H9 (cell line): ENCODE data around the gene ABCD3. TPM values are rescaled to one million over a fixed set of nuclear protein-coding genes. Genes with fewer than 3 reads are reported as not detected.

Source experiments
- DNase-seq: peaks from one replicate; pipeline ENCODE4 v3.0.0-alpha.2; 2017
- H2AFZ ChIP-seq: one replicate; pipeline ENCODE4 v1.6.1; 2013; ENCODE audit warnings: mild to moderate bottlenecking, low read length, control low read depth, moderate library complexity
- H2AK5ac ChIP-seq: 2 replicates; pipeline ENCODE4 v1.6.1; 2013; ENCODE audit warnings: low read length, control low read depth, mixed read lengths; ENCODE audit not compliant: insufficient read length
- H2BK120ac ChIP-seq: one replicate; pipeline ENCODE4 v1.6.1; 2013; ENCODE audit warnings: low read depth, mild to moderate bottlenecking, low read length, control low read depth, inconsistent platforms; ENCODE audit not compliant: poor library complexity, severe bottlenecking
- H2BK12ac ChIP-seq: 2 replicates; pipeline ENCODE4 v1.6.1; 2013; ENCODE audit warnings: low read length, control low read depth, mixed read lengths, low read depth; ENCODE audit not compliant: insufficient read length
- H2BK15ac ChIP-seq: 2 replicates; pipeline ENCODE4 v1.6.1; 2013; ENCODE audit warnings: low read depth, low read length, control low read depth
- H2BK20ac ChIP-seq: one replicate; pipeline ENCODE4 v1.6.1; 2013; ENCODE audit warnings: low read depth, mild to moderate bottlenecking, low read length, control low read depth, inconsistent platforms; ENCODE audit not compliant: poor library complexity, severe bottlenecking
- H2BK5ac ChIP-seq: 2 replicates; pipeline ENCODE4 v1.6.1; 2013; ENCODE audit warnings: low read length, control low read depth, mixed read lengths; ENCODE audit not compliant: insufficient read length
- H3K14ac ChIP-seq: 2 replicates; pipeline ENCODE4 v1.6.1; 2013; ENCODE audit warnings: low read length, control low read depth; ENCODE audit not compliant: insufficient read depth
- H3K18ac ChIP-seq: 2 replicates; pipeline ENCODE4 v1.6.1; 2013; ENCODE audit warnings: low read depth, mild to moderate bottlenecking, mixed read lengths, low read length, control low read depth; ENCODE audit not compliant: insufficient read length
- H3K23ac ChIP-seq: 2 replicates; pipeline ENCODE4 v1.6.1; 2013; ENCODE audit warnings: low read length, control low read depth, mixed read lengths, low read depth; ENCODE audit not compliant: insufficient read length
- H3K23me2 ChIP-seq: 2 replicates; pipeline ENCODE4 v1.6.1; 2013; ENCODE audit warnings: low read depth, mild to moderate bottlenecking, mixed read lengths, low read length, control low read depth; ENCODE audit not compliant: insufficient read length, poor library complexity, severe bottlenecking
- H3K27ac ChIP-seq: 2 replicates; pipeline ENCODE4 v1.5.1; 2013; ENCODE audit warnings: low read length, control low read depth, mixed read lengths, low read depth; ENCODE audit not compliant: insufficient read length
- H3K27me3 ChIP-seq: 2 replicates; pipeline ENCODE4 v1.6.1; 2013; ENCODE audit warnings: low read length, control low read depth, inconsistent platforms; ENCODE audit not compliant: insufficient read depth
- H3K4ac ChIP-seq: 2 replicates; pipeline ENCODE4 v1.6.1; 2013; ENCODE audit warnings: low read depth, mild to moderate bottlenecking, control low read depth, inconsistent platforms, low read length, moderate library complexity
- H3K4me1 ChIP-seq: 2 replicates; pipeline ENCODE4 v1.6.1; 2013; ENCODE audit warnings: low read length, control low read depth, inconsistent platforms; ENCODE audit not compliant: insufficient read depth
- H3K4me2 ChIP-seq: 2 replicates; pipeline ENCODE4 v1.6.1; 2013; ENCODE audit warnings: low read length, control low read depth, mixed read lengths; ENCODE audit not compliant: insufficient read length, insufficient read depth
- H3K56ac ChIP-seq: 2 replicates; pipeline ENCODE4 v1.6.1; 2013; ENCODE audit warnings: low read depth, mild to moderate bottlenecking, mixed read lengths, low read length, control low read depth; ENCODE audit not compliant: insufficient read length
- H3K79me1 ChIP-seq: 2 replicates; pipeline ENCODE4 v1.6.1; 2013; ENCODE audit warnings: low read depth, mild to moderate bottlenecking, moderate library complexity, low read length, control low read depth, inconsistent platforms; ENCODE audit not compliant: insufficient read depth, poor library complexity, severe bottlenecking
- H3K79me2 ChIP-seq: 2 replicates; pipeline ENCODE4 v1.6.1; 2013; ENCODE audit warnings: low read length, control low read depth, inconsistent platforms; ENCODE audit not compliant: insufficient read depth
- H3K9ac ChIP-seq: 2 replicates; pipeline ENCODE4 v1.6.1; 2013; ENCODE audit warnings: low read length, control low read depth, mixed read lengths; ENCODE audit not compliant: insufficient read length; ENCODE audit errors: extremely low read depth
- H3K9me3 ChIP-seq: one replicate; pipeline ENCODE4 v1.6.1; 2013; ENCODE audit warnings: low read depth, low read length, inconsistent platforms; ENCODE audit not compliant: control insufficient read depth
- H3T11ph ChIP-seq: one replicate; pipeline ENCODE4 v1.6.1; 2013; ENCODE audit warnings: mild to moderate bottlenecking, low read length, control low read depth, inconsistent platforms
- H4K20me1 ChIP-seq: one replicate; pipeline ENCODE4 v1.6.1; 2013; ENCODE audit not compliant: control insufficient read depth, insufficient read length, insufficient read depth
- H4K5ac ChIP-seq: 2 replicates; pipeline ENCODE4 v1.6.1; 2013; ENCODE audit warnings: low read depth, mild to moderate bottlenecking, mixed read lengths, low read length, control low read depth; ENCODE audit not compliant: insufficient read length
- H4K8ac ChIP-seq: replicated peaks from 2 replicates; pipeline ENCODE4 v1.6.1; 2013; ENCODE audit warnings: low read length, control low read depth, mixed read lengths, low read depth; ENCODE audit not compliant: insufficient read length
- H4K91ac ChIP-seq: 2 replicates; pipeline ENCODE4 v1.6.1; 2013; ENCODE audit warnings: low read depth, mild to moderate bottlenecking, moderate library complexity, mixed read lengths, low read length, control low read depth; ENCODE audit not compliant: insufficient read length
- H3K27ac Mint-ChIP-seq, 3 experiments: 2 replicates in 2 of 3; 3 replicates in 1 of 3; pipeline ENCODE4 v1.8.0; 2020 to 2021; ENCODE audit warnings: mixed read lengths in 3 of 3, mild to moderate bottlenecking in 1 of 3, moderate library complexity in 1 of 3
- H3K27me3 Mint-ChIP-seq: 2 replicates; pipeline ENCODE4 v1.8.0; 2021; ENCODE audit warnings: low read depth, mild to moderate bottlenecking, moderate library complexity, mixed read lengths
- H3K36me3 Mint-ChIP-seq, 3 experiments: 2 replicates in 2 of 3; 3 replicates in 1 of 3; pipeline ENCODE4 v1.8.0; 2020 to 2021; ENCODE audit warnings: low read depth in 3 of 3, mixed read lengths in 3 of 3; ENCODE audit not compliant: insufficient read depth in 1 of 3
- H3K4me1 Mint-ChIP-seq, 2 experiments: 2 replicates each; pipeline ENCODE4 v1.8.0; 2020; ENCODE audit warnings: mixed read lengths in 2 of 2
- H3K4me3 Mint-ChIP-seq, 2 experiments: 2 replicates in 1 of 2; 3 replicates in 1 of 2; pipeline ENCODE4 v1.8.0; 2020 to 2021; ENCODE audit warnings: mild to moderate bottlenecking in 2 of 2, mixed read lengths in 2 of 2, moderate library complexity in 1 of 2
- H3K9me3 Mint-ChIP-seq, 2 experiments: 2 replicates in 1 of 2; 3 replicates in 1 of 2; pipeline ENCODE4 v1.8.0; 2020; ENCODE audit warnings: mild to moderate bottlenecking in 2 of 2, mixed read lengths in 2 of 2, moderate library complexity in 1 of 2
- WGBS: extraction: QIAGEN DNeasy Blood & Tissue Kit; methylation state at CpG from one replicate; pipeline ENCODE4 v1.1.7; 2013; ENCODE audit warnings: missing lambda C conversion rate, low lambda C conversion rate, mixed read lengths; ENCODE audit not compliant: insufficient read length; ENCODE audit errors: extremely low coverage; 5-methylcytosine and 5-hydroxymethylcytosine counted together
- total RNA-seq: library from RNA; stranded (reverse); gene quantifications from 2 replicates; pipeline ENCODE4 v1.2.1, GENCODE V29; 2021
- TF ChIP-seq, protein P1 (sequence below): fragments of 200-600 bp; sonication (generic); conservative IDR thresholded peaks from 3 replicates; pipeline ENCODE4 v1.8.0; 2021; ENCODE audit warnings: antibody characterized with exemption, mild to moderate bottlenecking

The ABCD3 gene
- total RNA-seq, 1 experiment from 2014 or later: 32.0 TPM

GRCh38 chr1:94551449-94551848 lies 133.3 kb downstream of the ABCD3 start:
- Histone ChIP-seq H3K27me3 (no peaks in the 10 kb centered on the region), H3K4me1 (peaks cover 16% of the 10 kb centered on the region; the same call in 1 of the 2 replicates), H2BK12ac (no peak overlapping the region), H3K14ac (no peak overlapping the region), H2BK15ac (no peak overlapping the region), H3K23ac (no peak overlapping the region), H2BK5ac (no peak overlapping the region), H3K79me2 (no peaks in the 10 kb centered on the region), H4K8ac (no peak overlapping the region), H3K18ac (no peak overlapping the region), H3K4ac (no peak overlapping the region), H4K91ac (no peak overlapping the region), H2BK120ac (no peak overlapping the region), H3K27ac (no peak overlapping the region), H4K5ac (no peak overlapping the region), H3K56ac (no peak overlapping the region), H2AK5ac (no peak overlapping the region), H3K9ac (no peak overlapping the region), H3K79me1 (no peaks in the 10 kb centered on the region), H3K23me2 (no peaks in the 10 kb centered on the region), H4K20me1 (no peaks in the 10 kb centered on the region), H3K4me2 (no peak overlapping the region), H2BK20ac (no peak overlapping the region), H3K9me3 (no peaks in the 10 kb centered on the region), H3T11ph (no peak overlapping the region), H2AFZ (no peak overlapping the region)
- Mint-ChIP-seq H3K4me1 (peaks cover 49 to 52% of the 10 kb centered on the region in 2 experiments), H3K27ac (no peak overlapping the region), H3K27me3 (no peaks in the 10 kb centered on the region), H3K4me3 (no peak overlapping the region), H3K9me3 (no peaks in the 10 kb centered on the region; a peak in 1 of 5 replicates), H3K36me3 (no peaks in the 10 kb centered on the region; a peak in 1 of 7 replicates)
- no peak for DNase-seq
- WGBS: no CpG with 5 or more reads among the region's 7 CpGs
- TF ChIP-seq, protein P1, sequence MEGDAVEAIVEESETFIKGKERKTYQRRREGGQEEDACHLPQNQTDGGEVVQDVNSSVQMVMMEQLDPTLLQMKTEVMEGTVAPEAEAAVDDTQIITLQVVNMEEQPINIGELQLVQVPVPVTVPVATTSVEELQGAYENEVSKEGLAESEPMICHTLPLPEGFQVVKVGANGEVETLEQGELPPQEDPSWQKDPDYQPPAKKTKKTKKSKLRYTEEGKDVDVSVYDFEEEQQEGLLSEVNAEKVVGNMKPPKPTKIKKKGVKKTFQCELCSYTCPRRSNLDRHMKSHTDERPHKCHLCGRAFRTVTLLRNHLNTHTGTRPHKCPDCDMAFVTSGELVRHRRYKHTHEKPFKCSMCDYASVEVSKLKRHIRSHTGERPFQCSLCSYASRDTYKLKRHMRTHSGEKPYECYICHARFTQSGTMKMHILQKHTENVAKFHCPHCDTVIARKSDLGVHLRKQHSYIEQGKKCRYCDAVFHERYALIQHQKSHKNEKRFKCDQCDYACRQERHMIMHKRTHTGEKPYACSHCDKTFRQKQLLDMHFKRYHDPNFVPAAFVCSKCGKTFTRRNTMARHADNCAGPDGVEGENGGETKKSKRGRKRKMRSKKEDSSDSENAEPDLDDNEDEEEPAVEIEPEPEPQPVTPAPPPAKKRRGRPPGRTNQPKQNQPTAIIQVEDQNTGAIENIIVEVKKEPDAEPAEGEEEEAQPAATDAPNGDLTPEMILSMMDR: no peak
